Activated CD4-positive, alpha-beta T cell treated with anti-CD3 and anti-CD28 coated beads, Interleukin-2, Interleukin-6, amounts not matched to agents 100 ng/mL and 50 ng/mL, durations not matched to agents 16 hours and 8 hours (primary cell): ENCODE results near the gene BLOC1S1.
A peak's percentile ranks its signal among the peaks of the same experiment; 100 is the strongest.
"Not testable (repeated sequence)": the region's sequence is repeated elsewhere in the genome, so short reads cannot be mapped to it uniquely, and the experiment has no call there.

Experiments used
- DNase-seq: peaks from one replicate; pipeline ENCODE4 v3.0.0-alpha.2; 2020

The BLOC1S1 gene

DNA sequence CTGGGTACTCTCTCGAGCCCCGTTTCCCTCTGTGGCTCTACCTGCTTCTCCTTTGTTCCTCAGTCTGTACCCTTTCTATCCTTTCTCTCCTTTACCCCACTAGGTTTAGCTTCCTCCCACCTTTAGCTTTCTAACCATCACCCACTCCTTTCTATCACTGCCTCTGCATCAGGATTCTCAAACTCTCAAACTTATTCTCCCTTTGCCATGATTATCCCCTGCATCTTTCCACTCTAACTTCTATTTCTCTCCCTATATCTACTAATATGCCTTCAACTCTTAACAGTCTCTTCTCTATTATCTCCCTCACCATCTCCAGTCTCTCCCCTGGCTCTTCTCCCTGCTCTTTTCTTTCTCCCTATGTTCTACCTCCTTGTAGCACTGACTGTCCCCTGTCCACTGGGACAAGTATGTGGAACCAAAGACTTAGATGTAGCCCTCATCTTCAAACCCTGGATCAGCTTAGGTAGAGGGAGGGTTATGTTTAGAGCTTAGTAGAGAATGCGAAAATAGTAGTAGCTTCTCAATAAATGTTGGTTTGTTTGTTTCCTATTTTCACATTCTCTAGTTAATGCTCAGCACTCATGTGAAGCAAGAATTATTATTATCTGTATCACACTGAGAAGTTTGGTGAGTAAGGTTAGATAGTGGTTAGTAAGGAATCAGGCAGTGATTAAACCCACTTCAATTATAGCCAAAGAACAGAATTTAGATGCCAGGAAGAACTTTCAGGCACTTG is 30.5 kb downstream of the BLOC1S1 start:
- no peak for DNase-seq

DNA sequence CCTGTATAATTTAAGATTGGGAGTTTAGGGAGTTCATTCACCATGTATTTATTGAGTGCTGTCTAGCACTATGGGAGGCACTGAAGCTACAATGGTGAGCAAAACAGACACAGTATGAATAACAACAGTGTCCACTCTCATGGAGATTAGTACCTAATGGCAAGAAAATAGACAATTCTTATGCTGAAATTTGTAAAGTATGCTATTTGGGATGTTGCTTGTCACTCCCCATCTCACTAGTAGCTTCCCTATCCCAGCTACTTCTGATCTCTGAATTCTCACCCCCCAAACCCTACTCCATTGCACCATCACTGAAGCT is 31.0 kb downstream of the BLOC1S1 start:
- no peak for DNase-seq

GRCh38 chr12:55748230-55748993 is 32.6 kb downstream of the BLOC1S1 start:
- DNase-seq: no peak

DNA sequence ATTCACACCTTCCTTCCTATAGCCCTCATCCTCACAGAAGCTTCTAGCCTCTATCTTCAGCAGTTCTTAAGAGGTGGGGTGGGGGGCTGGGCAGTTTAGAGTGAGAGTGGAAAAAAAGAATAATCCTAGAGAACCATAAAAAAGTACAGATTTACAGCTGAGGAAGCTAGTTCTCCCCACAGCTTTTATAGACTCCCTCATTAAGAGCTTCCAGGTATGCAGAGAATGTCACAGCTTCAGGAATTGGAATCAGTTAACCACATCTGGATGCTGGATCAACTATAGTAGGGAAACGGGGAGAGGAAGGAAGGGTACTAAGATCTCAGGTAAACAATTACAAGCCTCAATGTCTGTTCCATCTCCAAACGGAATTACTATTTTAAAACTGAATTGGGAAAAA is 39.4 kb downstream of the BLOC1S1 start:
- DNase-seq: no peak

DNA sequence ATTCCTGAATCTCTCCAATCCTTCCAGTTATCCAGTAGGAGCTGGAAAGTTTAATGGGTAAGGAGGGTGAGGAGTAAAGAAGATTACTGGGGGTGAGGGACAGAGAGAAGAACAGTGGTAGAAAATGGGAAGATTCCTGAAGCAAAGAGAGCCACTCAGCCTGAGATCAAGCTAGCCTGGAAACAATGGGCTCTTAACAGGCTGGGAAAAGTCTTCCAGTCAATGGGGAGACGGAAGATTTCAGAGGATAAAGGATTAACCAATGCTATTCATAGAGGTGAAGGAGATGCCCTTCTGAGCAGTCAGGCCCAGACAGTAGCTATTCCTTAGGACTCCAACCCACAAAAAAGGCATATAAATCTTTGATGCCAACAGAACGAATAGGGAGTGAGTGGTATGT is 41.9 kb downstream of the BLOC1S1 start:
- no peak for DNase-seq

- not testable (repeated sequence) for DNase-seq
Measured at GRCh38 chr12:55758575-55758974, 42.7 kb downstream of the BLOC1S1 start.

GRCh38 chr12:55760663-55761062 is 44.8 kb downstream of the BLOC1S1 start:
- DNase-seq: peak; percentile 70

DNA sequence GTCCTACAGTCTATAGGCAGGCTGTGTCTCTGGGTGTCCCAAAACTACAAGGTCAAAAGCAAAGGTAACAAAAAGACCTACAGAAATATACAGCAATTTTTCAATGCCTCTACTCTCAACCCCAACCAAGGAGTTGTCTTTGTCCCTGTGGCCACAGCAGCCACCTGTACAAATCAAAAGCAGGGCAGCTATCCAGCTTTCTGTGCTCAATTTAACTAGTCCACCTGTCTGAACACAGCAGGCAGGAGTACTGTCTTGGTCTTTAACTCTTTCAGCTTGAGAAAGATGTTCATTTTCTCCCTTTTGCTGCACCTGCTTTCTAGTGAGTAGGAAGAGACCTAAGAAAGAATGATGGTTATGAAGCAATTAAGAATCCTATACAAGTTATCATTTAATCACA is 46.8 kb downstream of the BLOC1S1 start:
- no peak for DNase-seq

GRCh38 chr12:55765736-55766290 is 50.0 kb downstream of the BLOC1S1 start:
- no peak for DNase-seq

- DNase-seq: no peak
Measured at GRCh38 chr12:55767156-55767555, 51.3 kb downstream of the BLOC1S1 start.
